Breast epithelium (tissue), 4 donors: ENCODE data around the gene GNB3. TPM values are rescaled to one million over a fixed set of nuclear protein-coding genes. Genes with fewer than 3 reads are reported as not detected.
"Not testable (repeated sequence)": the region's sequence is repeated elsewhere in the genome, so short reads cannot be mapped to it uniquely, and the experiment has no call there.

ENCODE experiments used
- DNase-seq, 2 donors: peaks; one replicate each; pipeline ENCODE4 v3.0.0-alpha.2; 2019; ENCODE audit warnings: low spot score in 2 of 2
- H3K27ac ChIP-seq, 2 donors: fragments of 200-600 bp; sonication (generic) in 1 of 2; one replicate each; pipeline ENCODE4 v1.5.1; 2016 to 2019; ENCODE audit warnings: mild to moderate bottlenecking in 1 of 2
- H3K27me3 ChIP-seq, 2 donors: fragments of 200-600 bp; sonication (generic) in 1 of 2; one replicate each; pipeline versions ENCODE4 v1.5.1 to v1.6.0; 2017 to 2019; ENCODE audit warnings: control low read depth in 1 of 2, mild to moderate bottlenecking in 1 of 2
- H3K36me3 ChIP-seq: fragments of 200-600 bp; one replicate; pipeline ENCODE4 v1.5.1; 2019
- H3K4me1 ChIP-seq, 2 donors: fragments of 200-600 bp; sonication (generic); one replicate each; pipeline ENCODE4 v1.5.1; 2016 to 2019; ENCODE audit warnings: control low read depth in 1 of 2
- H3K4me3 ChIP-seq, 3 donors: fragments of 200-600 bp; sonication (generic); 1 replicate in 2 of 3; 2 replicates in 1 of 3; pipeline ENCODE4 v1.5.1; 2016 to 2019; ENCODE audit warnings: mild to moderate bottlenecking in 3 of 3, moderate library complexity in 2 of 3
- H3K9me3 ChIP-seq, 2 donors: fragments of 200-600 bp; sonication (generic) in 1 of 2; one replicate each; pipeline ENCODE4 v1.5.1; 2016 to 2019; ENCODE audit warnings: control low read depth in 1 of 2
- POLR2A ChIP-seq: fragments of 450-650 bp; IDR thresholded peaks from one replicate; pipeline ENCODE4 v1.6.1; 2016; ENCODE audit warnings: antibody characterized with exemption, mild to moderate bottlenecking, moderate library complexity
- POLR2AphosphoS5 ChIP-seq, 3 donors: sonication (generic); formaldehyde crosslinking; IDR thresholded peaks; one replicate each; pipeline ENCODE4 v1.6.1; 2017; ENCODE audit warnings: antibody characterized with exemption in 3 of 3
- intact Hi-C: fragments of 100-400 bp; cut with DNase I; formaldehyde crosslinking; loops from one replicate; pipeline ENCODE4 v1.15.1; 2023; ENCODE audit warnings: low total_unique reads
- total RNA-seq, 3 donors: library from RNA; depleted of rRNA; stranded (reverse); fragments of >200 nt; gene quantifications; one replicate each; pipeline ENCODE4 v1.1.0, GENCODE V29; 2016
- TF ChIP-seq, protein P1 (sequence below), 3 donors: fragments of 450-650 bp; IDR thresholded peaks; one replicate each; pipeline ENCODE4 v1.5.1; 2016 to 2017; ENCODE audit warnings: antibody characterized with exemption in 3 of 3, mild to moderate bottlenecking in 3 of 3, moderate library complexity in 3 of 3

Gene GNB3
- total RNA-seq, 3 donors from 2014 or later: 0.80 to 3.3 (median 2.2) TPM

- intact Hi-C loops: loop anchor here (10.0 kb wide), 1 partner anchor 96 kb away; no protein-coding TSS in a partner anchor
- no peak for TF ChIP-seq POLR2A
- TF ChIP-seq, protein P1, sequence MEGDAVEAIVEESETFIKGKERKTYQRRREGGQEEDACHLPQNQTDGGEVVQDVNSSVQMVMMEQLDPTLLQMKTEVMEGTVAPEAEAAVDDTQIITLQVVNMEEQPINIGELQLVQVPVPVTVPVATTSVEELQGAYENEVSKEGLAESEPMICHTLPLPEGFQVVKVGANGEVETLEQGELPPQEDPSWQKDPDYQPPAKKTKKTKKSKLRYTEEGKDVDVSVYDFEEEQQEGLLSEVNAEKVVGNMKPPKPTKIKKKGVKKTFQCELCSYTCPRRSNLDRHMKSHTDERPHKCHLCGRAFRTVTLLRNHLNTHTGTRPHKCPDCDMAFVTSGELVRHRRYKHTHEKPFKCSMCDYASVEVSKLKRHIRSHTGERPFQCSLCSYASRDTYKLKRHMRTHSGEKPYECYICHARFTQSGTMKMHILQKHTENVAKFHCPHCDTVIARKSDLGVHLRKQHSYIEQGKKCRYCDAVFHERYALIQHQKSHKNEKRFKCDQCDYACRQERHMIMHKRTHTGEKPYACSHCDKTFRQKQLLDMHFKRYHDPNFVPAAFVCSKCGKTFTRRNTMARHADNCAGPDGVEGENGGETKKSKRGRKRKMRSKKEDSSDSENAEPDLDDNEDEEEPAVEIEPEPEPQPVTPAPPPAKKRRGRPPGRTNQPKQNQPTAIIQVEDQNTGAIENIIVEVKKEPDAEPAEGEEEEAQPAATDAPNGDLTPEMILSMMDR (IDR thresholded peaks at IDR 0.05): no peak
- TF ChIP-seq POLR2AphosphoS5 (IDR thresholded peaks at IDR 0.05): no peak
- Histone ChIP-seq H3K9me3 (no peaks in the 10 kb centered on the region), H3K4me1 (peaks cover 5 to 27% of the 10 kb centered on the region in 2 donors), H3K27ac (peak overlapping the region; percentile 95 to 96), H3K36me3 (no peaks in the 10 kb centered on the region), H3K4me3 (peak overlapping the region; percentile 90 to 100 (median 94)), H3K27me3 (no peaks in the 10 kb centered on the region)
- no peak for DNase-seq
Measured at GRCh38 chr12:6868211-6869048, 27.7 kb downstream of the GNB3 start.

DNA sequence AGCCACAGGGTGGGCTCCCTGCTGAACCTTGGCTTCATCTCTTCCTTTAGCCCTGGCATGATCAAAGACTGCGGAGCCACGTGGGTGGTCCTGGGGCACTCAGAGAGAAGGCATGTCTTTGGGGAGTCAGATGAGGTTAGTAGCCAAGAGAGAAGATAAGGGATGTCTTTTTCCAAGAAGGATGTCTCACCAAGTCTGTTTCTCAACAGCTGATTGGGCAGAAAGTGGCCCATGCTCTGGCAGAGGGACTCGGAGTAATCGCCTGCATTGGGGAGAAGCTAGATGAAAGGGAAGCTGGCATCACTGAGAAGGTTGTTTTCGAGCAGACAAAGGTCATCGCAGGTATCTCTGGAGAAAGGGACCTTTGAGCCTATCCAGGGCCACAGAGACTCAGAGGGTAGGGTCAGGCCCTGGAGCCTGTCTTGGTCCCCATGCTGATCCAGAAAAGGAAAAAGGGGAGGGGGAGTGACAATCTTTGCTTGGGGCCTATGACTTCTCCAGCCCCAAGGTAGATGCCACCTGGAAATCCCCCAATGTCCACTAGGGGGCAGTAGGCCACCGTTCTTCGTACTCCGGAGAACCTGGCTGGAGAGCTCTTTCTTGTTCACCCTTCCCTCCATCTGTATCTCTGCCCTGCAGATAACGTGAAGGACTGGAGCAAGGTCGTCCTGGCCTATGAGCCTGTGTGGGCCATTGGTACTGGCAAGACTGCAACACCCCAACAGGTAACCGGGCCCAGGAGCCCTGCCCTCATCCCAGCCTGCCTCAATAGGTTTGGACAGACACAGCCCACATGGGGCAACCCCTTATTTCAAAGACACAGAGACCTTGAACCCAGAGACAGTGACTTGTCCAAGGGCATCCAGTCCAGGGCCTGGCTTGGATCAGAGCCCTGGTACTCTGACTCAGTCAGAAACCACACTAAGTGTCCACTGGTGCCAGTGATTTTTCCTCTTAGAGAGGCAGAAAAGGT is 28.6 kb downstream of the GNB3 start:
- Histone ChIP-seq H3K9me3 (no peaks in the 10 kb centered on the region), H3K36me3 (no peaks in the 10 kb centered on the region), H3K27me3 (no peaks in the 10 kb centered on the region), H3K4me1 (peaks cover 5 to 27% of the 10 kb centered on the region in 2 donors), H3K27ac (peak overlapping the region; percentile 95 to 96), H3K4me3 (peak overlapping the region; percentile 90 to 100 (median 94))
- intact Hi-C loops: loop anchor here (5.0 to 10.0 kb wide), 2 partner anchors 95 to 662 kb away; no protein-coding TSS in a partner anchor
- DNase-seq: peak; percentile 74 to 83
- TF ChIP-seq POLR2A: no peak
- peak in 1 of 3 donors; percentile 37 for TF ChIP-seq POLR2AphosphoS5 (IDR thresholded peaks at IDR 0.05)
- TF ChIP-seq, protein P1 (IDR thresholded peaks at IDR 0.05): peak; percentile 82 to 94 (median 89)

- not testable (repeated sequence) for H3K36me3 ChIP-seq, DNase-seq, H3K4me3 ChIP-seq, H3K27me3 ChIP-seq, H3K9me3 ChIP-seq
- peak overlapping the region in 1 of 2 donors; percentile 12 for H3K27ac ChIP-seq
- H3K4me1 ChIP-seq: peaks cover 5 to 27% of the 10 kb centered on the region in 2 donors
- intact Hi-C loops: loop anchor here (5.0 kb wide), 1 partner anchor 663 kb away; no protein-coding TSS in a partner anchor
Measured at GRCh38 chr12:6870304-6870703, 29.6 kb downstream of the GNB3 start.

GRCh38 chr12:6871052-6871957 is 30.6 kb downstream of the GNB3 start:
- peak overlapping the region in 2 of 3 donors; percentile 70 to 84 for H3K4me3 ChIP-seq
- H3K4me1 ChIP-seq: peaks cover 5 to 27% of the 10 kb centered on the region in 2 donors
- H3K27me3 ChIP-seq: no peaks in the 10 kb centered on the region
- H3K36me3 ChIP-seq: no peaks in the 10 kb centered on the region
- H3K27ac ChIP-seq: peak overlapping the region; percentile 78 to 94
- DNase-seq: no peak
- intact Hi-C loops: loop anchor here (5.0 kb wide), 1 partner anchor 664 kb away; no protein-coding TSS in a partner anchor
- no peaks in the 10 kb centered on the region for H3K9me3 ChIP-seq
- TF ChIP-seq, protein P1 (IDR thresholded peaks at IDR 0.05): no peak
- TF ChIP-seq POLR2A (no peak), POLR2AphosphoS5 (IDR thresholded peaks at IDR 0.05) (no peak)
